ENCODE measurements around the gene RRBP1.

The RRBP1 gene

GRCh38 chr20:17641520-17641964 lies 40.5 kb downstream of the RRBP1 start:
- DNase-seq = peak in 1 of 10 donors; percentile 86
- intact Hi-C loops (cut with DNase I) = no loop called here

GRCh38 chr20:17640875-17641378 lies 41.1 kb downstream of the RRBP1 start:
- intact Hi-C loops (cut with DNase I) = no loop called here

GRCh38 chr20:17640146-17640874 lies 41.7 kb downstream of the RRBP1 start:
- no peak for DNase-seq
- intact Hi-C loops (cut with DNase I) = no loop called here

More at GRCh38 chr20:17640875-17641378, 41.1 kb downstream of the RRBP1 start:
- DNase-seq = no peak

GRCh38 chr20:17638835-17639407 lies 43.1 kb downstream of the RRBP1 start:
- DNase-seq = no peak
- intact Hi-C loops (cut with DNase I) = no loop called here

- intact Hi-C loops (cut with DNase I) = no loop called here
- DNase-seq = no peak
These were observed 43.9 kb downstream of the RRBP1 start for GRCh38 chr20:17637985-17638640.

- intact Hi-C loops (cut with DNase I) = no loop called here
- DNase-seq = no peak
These were observed 44.6 kb downstream of the RRBP1 start for GRCh38 chr20:17637413-17637780.

- intact Hi-C loops (cut with DNase I) = loop anchor here (1.0 kb wide), 1 partner anchor 45 kb away; no protein-coding TSS in a partner anchor
- DNase-seq = peak; percentile 71 to 97 (median 79)
These were observed 45.3 kb downstream of the RRBP1 start for GRCh38 chr20:17636523-17637412.

GRCh38 chr20:17635332-17636244 lies 46.5 kb downstream of the RRBP1 start:
- DNase-seq = no peak
- intact Hi-C loops (cut with DNase I) = loop anchor here (1.0 kb wide), 1 partner anchor 46 kb away; no protein-coding TSS in a partner anchor

GRCh38 chr20:17634661-17635331 lies 47.2 kb downstream of the RRBP1 start:
- no peak for DNase-seq
- intact Hi-C loops (cut with DNase I) = no loop called here

- no peak for DNase-seq
- intact Hi-C loops (cut with DNase I) = no loop called here
These were observed 48.1 kb downstream of the RRBP1 start for GRCh38 chr20:17633850-17634500.

- no peak for DNase-seq
- intact Hi-C loops (cut with DNase I) = no loop called here
These were observed 48.7 kb downstream of the RRBP1 start for GRCh38 chr20:17633221-17633849.

GRCh38 chr20:17631576-17632319 lies 50.3 kb downstream of the RRBP1 start:
- intact Hi-C loops (cut with DNase I) = no loop called here
- peak in 1 of 10 donors; percentile 45 for DNase-seq

- intact Hi-C loops (cut with DNase I) = no loop called here
- DNase-seq = peak in 1 of 10 donors; percentile 62
These were observed 51.2 kb downstream of the RRBP1 start for GRCh38 chr20:17630806-17631195.

- DNase-seq = peak in 1 of 10 donors; percentile 55
- intact Hi-C loops (cut with DNase I) = no loop called here
These were observed 51.8 kb downstream of the RRBP1 start for GRCh38 chr20:17630151-17630805.

GRCh38 chr20:17629678-17630089 lies 52.4 kb downstream of the RRBP1 start:
- DNase-seq = peak in 2 of 10 donors; percentile 12 to 76
- intact Hi-C loops (cut with DNase I) = no loop called here

- peak in 3 of 10 donors; percentile 7 to 80 (median 27) for DNase-seq
- intact Hi-C loops (cut with DNase I) = no loop called here
These were observed 53.0 kb downstream of the RRBP1 start for GRCh38 chr20:17629025-17629424.
